K562 (cell line): ENCODE data around the gene BBLN. TPM values are rescaled to one million over a fixed set of nuclear protein-coding genes. Genes with fewer than 3 reads are reported as not detected.
A peak's percentile ranks its signal among the peaks of the same experiment; 100 is the strongest.

Experiments used
- BDP1 ChIP-seq: IDR thresholded peaks from 3 replicates; pipeline ENCODE4 v1.6.1; 2011; ENCODE audit not compliant: insufficient read length, insufficient read depth
- ETS2 ChIP-seq: IDR thresholded peaks from 2 replicates; pipeline ENCODE4 v1.6.1; 2016; ENCODE audit warnings: borderline replicate concordance, missing genetic modification characterization, mild to moderate bottlenecking, moderate library complexity, missing compliant biosample characterization; ENCODE audit not compliant: poor library complexity, severe bottlenecking
- KLF1 ChIP-seq: fragments of 450-650 bp; IDR thresholded peaks from 2 replicates; pipeline ENCODE4 v1.6.1; 2016; ENCODE audit warnings: missing genetic modification characterization, missing compliant biosample characterization
- L3MBTL2 ChIP-seq: fragments of 450-650 bp; IDR thresholded peaks from 2 replicates; pipeline ENCODE4 v1.6.1; 2016; ENCODE audit warnings: mild to moderate bottlenecking, moderate library complexity
- LCOR ChIP-seq: sonication (generic); formaldehyde crosslinking; IDR thresholded peaks from 2 replicates; pipeline ENCODE4 v1.8.0; 2022; ENCODE audit warnings: mild to moderate bottlenecking, missing genetic modification reagents
- NCOA2 ChIP-seq, 2 experiments: fragments of 450-650 bp; IDR thresholded peaks; 2 replicates each; pipeline ENCODE4 v1.6.1; 2018; ENCODE audit warnings: mild to moderate bottlenecking in 2 of 2, moderate library complexity in 1 of 2; ENCODE audit not compliant: partially characterized antibody in 2 of 2
- SREBF2 ChIP-seq: sonication (generic); formaldehyde crosslinking; IDR thresholded peaks from 2 replicates; pipeline ENCODE4 v1.4.0; 2020; ENCODE audit warnings: mild to moderate bottlenecking, missing genetic modification reagents
- ZNF124 ChIP-seq: sonication (generic); formaldehyde crosslinking; IDR thresholded peaks from 2 replicates; pipeline ENCODE4 v1.8.1; 2022; ENCODE audit warnings: missing genetic modification reagents
- ZNF133 ChIP-seq: fragments of 250-450 bp; sonication (Bioruptor Pico); IDR thresholded peaks from 2 replicates; pipeline ENCODE4 v1.4.0; 2020; ENCODE audit warnings: mild to moderate bottlenecking
- ZNF197 ChIP-seq: fragments of 200-800 bp; sonication (Bioruptor generic); IDR thresholded peaks from 2 replicates; pipeline ENCODE4 v1.6.1; 2016; ENCODE audit warnings: low read depth, missing genetic modification characterization, missing compliant biosample characterization
- ZNF239 ChIP-seq: fragments of 250-450 bp; sonication (Bioruptor Pico); IDR thresholded peaks from 2 replicates; pipeline ENCODE4 v1.4.0; 2020; ENCODE audit warnings: mild to moderate bottlenecking
- ZNF431 ChIP-seq: sonication (generic); formaldehyde crosslinking; IDR thresholded peaks from 2 replicates; pipeline ENCODE4 v1.8.0; 2022; ENCODE audit warnings: mild to moderate bottlenecking, missing genetic modification reagents
- ZNF57 ChIP-seq: fragments of 450-650 bp; formaldehyde crosslinking; IDR thresholded peaks from 2 replicates; pipeline ENCODE4 v1.4.0; 2020; ENCODE audit warnings: mild to moderate bottlenecking, moderate library complexity
- ZNF668 ChIP-seq: fragments of 250-450 bp; sonication (Bioruptor Pico); IDR thresholded peaks from 2 replicates; pipeline ENCODE4 v1.8.0; 2022; ENCODE audit warnings: mild to moderate bottlenecking, inconsistent platforms
- ZNF696 ChIP-seq: fragments of 250-450 bp; sonication (Bioruptor Pico); conservative IDR thresholded peaks from 2 replicates; pipeline ENCODE4 v1.4.0; 2020; ENCODE audit warnings: mild to moderate bottlenecking, moderate library complexity
- ZNF780A ChIP-seq: fragments of 250-450 bp; sonication (Bioruptor Pico); IDR thresholded peaks from 2 replicates; pipeline ENCODE4 v1.5.0; 2021; ENCODE audit warnings: mild to moderate bottlenecking
- polyA plus RNA-seq, 8 experiments: library from polyadenylated mRNA; depleted of rRNA in 4 of 8; stranded (reverse) in 5 of 8; unstranded in 3 of 8; fragments of >200 nt; fragmentation: Nextera tagmentation in 2 of 8; fragmentation: Illumina TruSeq in 1 of 8; extraction: Ambion mirVana in 2 of 8; extraction: Trizol in 1 of 8; gene quantifications; 2 replicates each; pipeline versions ENCODE4 v1.2.1 to v1.2.3, GENCODE V29; 2011 to 2014; ENCODE audit warnings: inconsistent platforms in 1 of 8, missing spikeins in 1 of 8
- total RNA-seq, 7 experiments: library from RNA; depleted of rRNA in 6 of 7; stranded (reverse); fragments of >200 nt in 6 of 7; fragmentation: Illumina TruSeq in 2 of 7; extraction: Trizol in 2 of 7; gene quantifications; 2 replicates each; pipeline versions ENCODE4 v1.2.1 to v1.2.3, GENCODE V29; 2011 to 2021; ENCODE audit warnings: low replicate concordance in 1 of 7
- TF ChIP-seq, protein P1 (sequence below), 3 experiments: IDR thresholded peaks in 2 of 3; conservative IDR thresholded peaks in 1 of 3; 2 replicates each; pipeline ENCODE4 v1.5.1; 2011 to 2012; ENCODE audit warnings: low read length in 3 of 3, mild to moderate bottlenecking in 3 of 3, control low read depth in 2 of 3, improper control_type of control experiment in 1 of 3, inconsistent platforms in 1 of 3, low read depth in 1 of 3, mixed read lengths in 1 of 3, moderate library complexity in 1 of 3; ENCODE audit not compliant: insufficient read depth in 2 of 3
- TF ChIP-seq, protein P2 (sequence below): IDR thresholded peaks from 2 replicates; pipeline ENCODE4 v1.6.1; 2011; ENCODE audit not compliant: insufficient read length; ENCODE audit errors: extremely low read depth
- TF ChIP-seq, protein P3 (sequence below): fragments of 250-450 bp; sonication (Bioruptor Pico); IDR thresholded peaks from 2 replicates; pipeline ENCODE4 v1.8.0; 2021; ENCODE audit warnings: mild to moderate bottlenecking, moderate library complexity
- TF ChIP-seq, protein P4 (sequence below): fragments of 250-450 bp; sonication (Bioruptor Pico); IDR thresholded peaks from 2 replicates; pipeline ENCODE4 v1.5.0; 2021; ENCODE audit warnings: mild to moderate bottlenecking, moderate library complexity
- TF ChIP-seq, protein P5 (sequence below): fragments of 250-450 bp; sonication (Bioruptor Pico); IDR thresholded peaks from 2 replicates; pipeline ENCODE4 v1.8.0; 2021; ENCODE audit warnings: moderate library complexity, mild to moderate bottlenecking, inconsistent platforms

The BBLN gene
- total and polyA plus RNA-seq, 9 of the 15 experiments (the other 6 are each of a cell fraction or from before 2014, with no cell fraction given), result 4.2 to 331 (median 87.1) TPM

DNA sequence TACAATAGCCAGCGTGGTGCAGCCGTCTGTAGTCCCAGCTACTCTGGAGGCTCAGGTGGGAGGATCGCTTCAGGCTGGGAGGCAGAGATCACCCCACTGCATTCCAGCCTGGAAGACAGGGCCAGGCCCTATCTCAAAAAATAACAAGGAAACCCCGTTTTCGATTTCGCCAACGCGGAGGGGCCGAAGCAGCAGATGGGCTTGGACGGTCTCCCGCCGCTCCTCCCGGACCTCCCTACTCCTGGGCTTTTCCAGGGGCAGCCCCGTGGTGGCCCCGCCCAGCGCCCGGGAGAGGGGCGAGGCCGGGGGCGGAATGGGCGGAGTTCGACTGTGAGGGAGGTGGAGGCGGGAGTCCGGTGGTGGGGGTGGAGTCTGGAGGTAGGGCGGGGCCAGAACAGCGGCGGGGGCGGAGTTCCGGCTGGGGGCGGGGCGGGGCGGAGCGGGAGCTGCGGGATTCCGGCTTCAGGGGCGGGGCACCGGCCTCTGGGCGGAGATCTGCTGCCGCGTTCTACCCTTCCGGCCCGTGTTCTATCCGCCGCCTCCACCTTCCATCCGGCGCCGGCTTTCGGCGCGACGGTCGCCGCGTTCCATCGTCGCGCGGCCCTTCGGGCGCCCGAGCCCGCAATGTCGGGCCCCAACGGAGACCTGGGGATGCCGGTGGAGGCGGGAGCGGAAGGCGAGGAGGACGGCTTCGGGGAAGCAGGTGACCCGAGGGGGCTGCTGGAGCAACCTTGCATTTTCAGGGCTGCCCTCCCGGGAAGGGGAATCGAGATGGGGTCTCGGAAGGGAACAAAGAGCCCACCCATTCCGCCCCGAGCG, at the start of gene BBLN (continued):
- TF ChIP-seq, protein P1, sequence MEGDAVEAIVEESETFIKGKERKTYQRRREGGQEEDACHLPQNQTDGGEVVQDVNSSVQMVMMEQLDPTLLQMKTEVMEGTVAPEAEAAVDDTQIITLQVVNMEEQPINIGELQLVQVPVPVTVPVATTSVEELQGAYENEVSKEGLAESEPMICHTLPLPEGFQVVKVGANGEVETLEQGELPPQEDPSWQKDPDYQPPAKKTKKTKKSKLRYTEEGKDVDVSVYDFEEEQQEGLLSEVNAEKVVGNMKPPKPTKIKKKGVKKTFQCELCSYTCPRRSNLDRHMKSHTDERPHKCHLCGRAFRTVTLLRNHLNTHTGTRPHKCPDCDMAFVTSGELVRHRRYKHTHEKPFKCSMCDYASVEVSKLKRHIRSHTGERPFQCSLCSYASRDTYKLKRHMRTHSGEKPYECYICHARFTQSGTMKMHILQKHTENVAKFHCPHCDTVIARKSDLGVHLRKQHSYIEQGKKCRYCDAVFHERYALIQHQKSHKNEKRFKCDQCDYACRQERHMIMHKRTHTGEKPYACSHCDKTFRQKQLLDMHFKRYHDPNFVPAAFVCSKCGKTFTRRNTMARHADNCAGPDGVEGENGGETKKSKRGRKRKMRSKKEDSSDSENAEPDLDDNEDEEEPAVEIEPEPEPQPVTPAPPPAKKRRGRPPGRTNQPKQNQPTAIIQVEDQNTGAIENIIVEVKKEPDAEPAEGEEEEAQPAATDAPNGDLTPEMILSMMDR (IDR thresholded peaks at IDR 0.05 in 2 of 3, conservative IDR thresholded peaks at IDR 0.05 in 1 of 3; ENCODE audit: insufficient read depth in 2 of 3, low read depth in 1 of 3, low read length in 3 of 3), result peak in 1 of 3 experiments; percentile 24; a peak in 2 of 6 replicates
- TF ChIP-seq ZNF57 (CRISPR knock-in tag) (peak; percentile 67), ZNF239 (no peak), ETS2 (no peak), ZNF668 (CRISPR knock-in tag) (0 out of 2 replicates have a peak, but pooled peaks have one; percentile 36), ZNF780A (CRISPR knock-in tag) (no peak), BDP1 (no peak), L3MBTL2 (no peak), LCOR (no peak), ZNF696 (CRISPR knock-in tag) (no peak), NCOA2 (IDR thresholded peaks at IDR 0.05; ENCODE audit: partially characterized antibody in 2 of 2) (no peak), ZNF431 (CRISPR knock-in tag) (no peak), ZNF197 (no peak), ZNF124 (no peak), SREBF2 (no peak), ZNF133 (CRISPR knock-in tag) (no peak), KLF1 (tag) (peak; percentile 50; the same call in 1 of the 2 replicates)
- TF ChIP-seq, protein P2, sequence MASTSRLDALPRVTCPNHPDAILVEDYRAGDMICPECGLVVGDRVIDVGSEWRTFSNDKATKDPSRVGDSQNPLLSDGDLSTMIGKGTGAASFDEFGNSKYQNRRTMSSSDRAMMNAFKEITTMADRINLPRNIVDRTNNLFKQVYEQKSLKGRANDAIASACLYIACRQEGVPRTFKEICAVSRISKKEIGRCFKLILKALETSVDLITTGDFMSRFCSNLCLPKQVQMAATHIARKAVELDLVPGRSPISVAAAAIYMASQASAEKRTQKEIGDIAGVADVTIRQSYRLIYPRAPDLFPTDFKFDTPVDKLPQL, result no peak
- TF ChIP-seq, protein P3, sequence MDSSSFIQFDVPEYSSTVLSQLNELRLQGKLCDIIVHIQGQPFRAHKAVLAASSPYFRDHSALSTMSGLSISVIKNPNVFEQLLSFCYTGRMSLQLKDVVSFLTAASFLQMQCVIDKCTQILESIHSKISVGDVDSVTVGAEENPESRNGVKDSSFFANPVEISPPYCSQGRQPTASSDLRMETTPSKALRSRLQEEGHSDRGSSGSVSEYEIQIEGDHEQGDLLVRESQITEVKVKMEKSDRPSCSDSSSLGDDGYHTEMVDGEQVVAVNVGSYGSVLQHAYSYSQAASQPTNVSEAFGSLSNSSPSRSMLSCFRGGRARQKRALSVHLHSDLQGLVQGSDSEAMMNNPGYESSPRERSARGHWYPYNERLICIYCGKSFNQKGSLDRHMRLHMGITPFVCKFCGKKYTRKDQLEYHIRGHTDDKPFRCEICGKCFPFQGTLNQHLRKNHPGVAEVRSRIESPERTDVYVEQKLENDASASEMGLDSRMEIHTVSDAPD, result no peak
- TF ChIP-seq, protein P4, sequence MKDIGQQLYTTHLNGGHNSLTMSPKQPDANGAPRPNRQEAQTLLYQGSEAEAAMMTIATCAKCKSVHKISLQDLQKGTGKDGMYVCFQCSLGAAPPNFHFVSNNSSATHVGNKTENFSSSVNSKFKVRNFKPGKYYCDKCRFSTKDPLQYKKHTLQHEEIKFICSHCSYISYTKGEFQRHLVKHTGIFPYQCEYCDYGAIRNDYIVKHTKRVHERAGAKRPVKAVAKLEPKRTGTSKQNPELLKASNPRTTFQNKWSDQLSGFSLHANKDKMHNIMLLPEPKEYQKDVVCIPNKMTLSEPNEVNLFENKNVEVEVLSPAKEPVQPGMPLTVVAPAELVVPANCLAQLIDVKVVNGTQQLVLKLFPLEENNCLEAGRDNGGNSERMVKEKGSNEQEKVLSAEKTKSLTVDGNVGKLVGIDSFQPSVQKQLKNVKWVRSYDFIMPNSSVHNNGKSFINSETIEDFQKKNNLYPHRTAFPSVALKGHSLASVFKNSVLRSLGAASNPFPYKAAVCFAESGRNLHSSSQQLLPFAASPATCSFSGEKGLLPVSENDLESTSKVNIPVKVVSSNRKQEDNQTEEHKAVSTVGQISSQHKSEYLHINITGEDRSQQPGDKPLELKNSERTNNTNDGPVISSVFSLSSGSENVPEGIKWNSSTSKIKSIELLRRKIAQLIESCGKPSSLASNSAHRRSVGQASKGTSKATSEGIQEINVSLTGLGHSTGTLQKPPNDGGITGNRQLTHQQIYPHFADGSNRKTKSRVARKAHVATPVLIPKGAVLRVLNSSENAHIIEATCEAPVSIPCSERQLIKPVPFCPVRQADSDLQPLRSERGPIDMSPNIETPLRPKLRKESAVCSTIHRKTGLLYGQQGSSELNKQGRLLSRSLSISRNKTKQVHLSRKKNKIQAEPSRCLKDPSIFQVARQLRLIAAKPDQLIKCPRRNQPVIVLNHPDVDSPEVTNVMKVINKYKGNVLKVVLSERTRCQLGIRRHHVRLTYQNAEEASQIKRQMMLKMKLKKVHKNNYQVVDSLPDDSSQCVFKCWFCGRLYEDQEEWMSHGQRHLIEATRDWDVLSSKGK, result no peak
- TF ChIP-seq, protein P5, sequence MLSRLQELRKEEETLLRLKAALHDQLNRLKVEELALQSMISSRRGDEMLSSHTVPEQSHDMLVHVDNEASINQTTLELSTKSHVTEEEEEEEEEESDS (CRISPR knock-in tag), result no peak
